ENCODE data around the gene MED4. TPM values are rescaled to one million over a fixed set of nuclear protein-coding genes. Genes with fewer than 3 reads are reported as not detected.

Gene MED4
- total RNA-seq, 4 donors from 2014 or later = 36.7 to 51.4 (median 39.2) TPM

DNA sequence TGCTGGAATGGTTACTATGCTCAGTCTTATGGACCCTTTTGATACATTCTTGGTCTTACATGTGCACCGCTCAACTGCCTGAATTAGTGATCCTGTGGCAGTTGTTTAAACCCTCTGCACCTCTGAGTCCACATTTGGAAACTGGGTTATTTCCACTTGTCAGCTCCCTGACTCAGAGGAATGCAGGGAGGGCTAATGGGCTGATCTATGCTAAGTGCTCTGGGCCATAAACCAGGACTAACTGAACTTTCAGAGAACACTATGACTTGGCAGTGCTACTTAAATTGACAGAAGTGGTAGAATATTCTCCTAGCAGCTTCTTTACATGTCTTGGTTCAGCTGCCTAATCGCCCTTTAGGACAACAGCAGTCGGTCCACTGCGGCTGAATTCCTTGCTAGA, 26.8 kb upstream of the MED4 start:
- Histone ChIP-seq H3K27ac (peak overlapping the region in 3 of 4 donors; percentile 37 to 66 (median 60)), H3K4me1 (peaks cover 5 to 50% (median 8%) of the 10 kb centered on the region in 3 donors), H3K36me3 (no peaks in the 10 kb centered on the region), H3K27me3 (no peaks in the 10 kb centered on the region), H3K4me3 (no peak overlapping the region), H3K9me3 (no peaks in the 10 kb centered on the region)
- WGBS, 2 donors (ENCODE audit: low coverage in 1 of 2) = 70 to 72% methylated on average over 1 to 4 of the region's 4 CpGs
- ATAC-seq = peak; percentile 54
- peak; percentile 66 for TF ChIP-seq POLR2AphosphoS5 (IDR thresholded peaks at IDR 0.05)
- TF ChIP-seq EP300 (IDR thresholded peaks at IDR 0.05) = no peak

DNA sequence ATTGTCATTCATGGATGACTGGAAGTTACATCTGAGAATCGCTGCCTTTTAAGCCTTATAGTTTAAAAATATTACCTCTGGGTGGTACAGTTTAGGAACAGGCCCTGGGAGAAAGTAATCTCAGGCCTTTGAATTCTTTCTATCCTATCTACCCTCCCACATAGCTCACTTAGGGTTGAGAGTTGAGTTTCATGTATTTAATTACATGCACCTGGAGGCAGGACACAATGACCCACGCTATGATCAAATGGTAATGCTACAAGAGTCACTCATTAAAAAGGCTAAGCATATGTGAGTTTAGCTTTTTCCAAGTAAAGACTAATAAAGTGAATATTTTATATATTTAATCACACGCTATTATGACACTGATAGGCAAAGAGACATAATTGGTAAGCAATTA, 25.3 kb upstream of the MED4 start:
- Histone ChIP-seq H3K4me1 (peaks cover 0 to 35% (median 0%) of the 10 kb centered on the region in 3 donors), H3K36me3 (no peaks in the 10 kb centered on the region), H3K4me3 (no peak overlapping the region), H3K9me3 (no peaks in the 10 kb centered on the region), H3K27me3 (no peaks in the 10 kb centered on the region), H3K27ac (no peak overlapping the region)
- ATAC-seq = no peak
- TF ChIP-seq, protein P1, sequence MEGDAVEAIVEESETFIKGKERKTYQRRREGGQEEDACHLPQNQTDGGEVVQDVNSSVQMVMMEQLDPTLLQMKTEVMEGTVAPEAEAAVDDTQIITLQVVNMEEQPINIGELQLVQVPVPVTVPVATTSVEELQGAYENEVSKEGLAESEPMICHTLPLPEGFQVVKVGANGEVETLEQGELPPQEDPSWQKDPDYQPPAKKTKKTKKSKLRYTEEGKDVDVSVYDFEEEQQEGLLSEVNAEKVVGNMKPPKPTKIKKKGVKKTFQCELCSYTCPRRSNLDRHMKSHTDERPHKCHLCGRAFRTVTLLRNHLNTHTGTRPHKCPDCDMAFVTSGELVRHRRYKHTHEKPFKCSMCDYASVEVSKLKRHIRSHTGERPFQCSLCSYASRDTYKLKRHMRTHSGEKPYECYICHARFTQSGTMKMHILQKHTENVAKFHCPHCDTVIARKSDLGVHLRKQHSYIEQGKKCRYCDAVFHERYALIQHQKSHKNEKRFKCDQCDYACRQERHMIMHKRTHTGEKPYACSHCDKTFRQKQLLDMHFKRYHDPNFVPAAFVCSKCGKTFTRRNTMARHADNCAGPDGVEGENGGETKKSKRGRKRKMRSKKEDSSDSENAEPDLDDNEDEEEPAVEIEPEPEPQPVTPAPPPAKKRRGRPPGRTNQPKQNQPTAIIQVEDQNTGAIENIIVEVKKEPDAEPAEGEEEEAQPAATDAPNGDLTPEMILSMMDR (IDR thresholded peaks at IDR 0.05) = no peak
- TF ChIP-seq POLR2A (IDR thresholded peaks at IDR 0.05) (no peak), EP300 (IDR thresholded peaks at IDR 0.05) (no peak), POLR2AphosphoS5 (IDR thresholded peaks at IDR 0.05) (no peak)
- WGBS, 2 donors (ENCODE audit: low coverage in 1 of 2) = 87 to 92% methylated on average over 3 of the region's 3 CpGs

DNA sequence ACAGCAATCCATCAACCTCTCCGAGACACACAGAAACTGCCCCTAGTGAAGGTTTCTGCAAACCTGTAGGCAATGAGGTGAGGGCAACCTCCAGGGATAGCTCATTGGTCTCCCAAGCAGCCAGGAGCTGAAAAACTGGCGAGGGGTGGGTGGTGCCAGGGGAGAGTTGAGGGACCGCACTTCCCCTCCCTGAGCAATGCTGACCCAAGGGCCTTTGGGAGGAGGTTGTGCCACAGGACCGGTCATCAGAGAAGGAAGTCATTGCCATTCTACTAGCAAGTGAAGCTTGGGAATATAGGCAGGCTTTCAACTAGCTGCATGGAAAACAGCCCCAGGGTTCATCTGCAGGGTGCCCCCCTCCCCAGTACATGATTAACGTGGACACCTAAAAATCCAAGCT, 23.1 kb upstream of the MED4 start:
- Histone ChIP-seq H3K4me1 (peaks cover 0 to 15% (median 3%) of the 10 kb centered on the region in 3 donors), H3K36me3 (no peaks in the 10 kb centered on the region), H3K27ac (no peak overlapping the region), H3K9me3 (no peaks in the 10 kb centered on the region), H3K27me3 (no peaks in the 10 kb centered on the region), H3K4me3 (no peak overlapping the region)
- 80 to 83% methylated on average over 1 to 2 of the region's 5 CpGs for WGBS, 2 donors (ENCODE audit: low coverage in 1 of 2)
- no peak for ATAC-seq
- no peak for TF ChIP-seq POLR2AphosphoS5 (IDR thresholded peaks at IDR 0.05)
- TF ChIP-seq, protein P1 (IDR thresholded peaks at IDR 0.05) = no peak
- no peak for TF ChIP-seq POLR2A (IDR thresholded peaks at IDR 0.05)
- TF ChIP-seq EP300 (IDR thresholded peaks at IDR 0.05) = no peak

DNA sequence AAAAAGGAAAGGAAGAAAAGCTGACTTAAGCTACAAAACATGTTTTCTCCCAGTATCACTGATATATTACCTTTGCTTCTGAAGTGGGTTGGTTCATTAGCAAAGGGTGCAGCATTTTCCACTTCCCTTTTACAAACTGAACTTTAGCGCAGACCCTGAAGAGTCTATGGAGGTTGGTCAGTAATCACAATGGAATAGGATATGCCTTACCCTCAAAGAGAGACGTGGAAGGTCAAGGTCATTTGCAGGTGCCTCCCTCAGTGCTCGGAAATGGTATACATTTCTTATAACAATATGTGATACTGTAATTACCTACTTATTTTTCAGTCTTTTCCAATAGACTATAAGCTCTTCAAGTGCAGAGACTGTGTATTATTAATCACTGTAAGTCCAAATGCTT, 21.9 kb upstream of the MED4 start:
- no peak for ATAC-seq
- H3K4me1 ChIP-seq = peaks cover 0 to 10% (median 3%) of the 10 kb centered on the region in 3 donors
- no peaks in the 10 kb centered on the region for H3K36me3 ChIP-seq
- no peaks in the 10 kb centered on the region for H3K27me3 ChIP-seq
- no peak for TF ChIP-seq POLR2A (IDR thresholded peaks at IDR 0.05)
- TF ChIP-seq, protein P1 (IDR thresholded peaks at IDR 0.05) = no peak
- TF ChIP-seq EP300 (IDR thresholded peaks at IDR 0.05) = no peak
- TF ChIP-seq POLR2AphosphoS5 (IDR thresholded peaks at IDR 0.05) = no peak
- H3K4me3 ChIP-seq = no peak overlapping the region
- no peaks in the 10 kb centered on the region for H3K9me3 ChIP-seq
- WGBS, 2 donors (ENCODE audit: low coverage in 1 of 2) = 59 to 76% methylated on average over 2 to 3 of the region's 3 CpGs
- no peak overlapping the region for H3K27ac ChIP-seq

DNA sequence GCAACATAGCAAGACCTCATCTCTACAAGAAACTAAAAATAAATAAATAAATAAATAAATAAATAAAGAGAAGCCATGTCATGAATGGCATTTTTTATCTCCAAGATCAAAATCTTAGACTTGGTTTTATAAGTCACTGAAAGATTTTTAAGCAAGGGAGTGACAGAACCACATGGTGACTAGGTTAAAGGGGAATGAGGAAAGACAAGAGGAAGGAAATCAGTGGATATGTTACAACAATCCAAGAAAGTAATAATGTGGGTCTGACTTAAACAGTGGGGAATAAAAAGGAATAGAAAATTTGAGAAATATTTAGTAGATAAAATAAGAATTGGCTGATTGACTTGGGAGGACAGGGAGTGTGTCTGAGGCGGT, 18.8 kb upstream of the MED4 start:
- Histone ChIP-seq H3K27me3 (no peaks in the 10 kb centered on the region), H3K4me3 (no peak overlapping the region), H3K4me1 (peaks cover 2 to 20% (median 11%) of the 10 kb centered on the region in 3 donors), H3K36me3 (no peaks in the 10 kb centered on the region), H3K9me3 (no peaks in the 10 kb centered on the region), H3K27ac (no peak overlapping the region)
- ATAC-seq = no peak
- WGBS, 2 donors (ENCODE audit: low coverage in 1 of 2) = 100% methylated on average over 1 of the region's 1 CpG
- no peak for TF ChIP-seq POLR2A (IDR thresholded peaks at IDR 0.05)
- TF ChIP-seq EP300 (IDR thresholded peaks at IDR 0.05) = no peak
- TF ChIP-seq POLR2AphosphoS5 (IDR thresholded peaks at IDR 0.05) = no peak
- TF ChIP-seq, protein P1 (IDR thresholded peaks at IDR 0.05) = no peak
